GM21737 (cell line): ENCODE results near the gene COG5.

ENCODE experiments used
- ATAC-seq: cut with Tn5 transposase; IDR thresholded peaks from one replicate; pipeline ENCODE4 v1.9.1; 2021; ENCODE audit warnings: mild to moderate bottlenecking, moderate library complexity; ENCODE audit not compliant: unreplicated experiment

The COG5 gene

DNA sequence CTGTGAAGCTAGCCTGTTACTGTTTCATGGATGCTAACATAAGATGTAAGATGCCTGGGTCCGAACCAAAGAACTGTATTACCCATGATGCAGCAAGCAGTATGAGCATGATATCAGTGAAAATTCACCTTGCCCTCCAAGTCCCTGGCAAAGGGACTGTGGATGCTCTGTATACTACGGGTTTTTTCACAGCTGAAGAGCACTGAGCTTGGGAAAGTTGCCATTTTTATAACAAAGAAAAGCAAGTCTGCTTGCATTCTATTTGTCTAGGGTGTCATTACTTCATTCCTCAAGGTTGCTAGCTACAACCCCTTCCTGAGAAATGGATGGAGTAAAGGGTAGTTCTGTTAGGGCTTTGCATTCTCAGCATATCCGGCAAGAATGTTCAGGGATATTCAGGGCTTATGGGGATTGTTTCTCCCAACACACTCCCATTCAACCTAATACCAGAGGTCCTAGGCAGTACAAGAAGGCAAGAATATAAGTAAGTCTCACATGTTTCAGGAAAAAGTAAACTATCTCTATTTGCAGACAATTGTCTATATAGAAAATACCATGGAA lies 99.0 kb downstream of the COG5 start:
- no peak for ATAC-seq

DNA sequence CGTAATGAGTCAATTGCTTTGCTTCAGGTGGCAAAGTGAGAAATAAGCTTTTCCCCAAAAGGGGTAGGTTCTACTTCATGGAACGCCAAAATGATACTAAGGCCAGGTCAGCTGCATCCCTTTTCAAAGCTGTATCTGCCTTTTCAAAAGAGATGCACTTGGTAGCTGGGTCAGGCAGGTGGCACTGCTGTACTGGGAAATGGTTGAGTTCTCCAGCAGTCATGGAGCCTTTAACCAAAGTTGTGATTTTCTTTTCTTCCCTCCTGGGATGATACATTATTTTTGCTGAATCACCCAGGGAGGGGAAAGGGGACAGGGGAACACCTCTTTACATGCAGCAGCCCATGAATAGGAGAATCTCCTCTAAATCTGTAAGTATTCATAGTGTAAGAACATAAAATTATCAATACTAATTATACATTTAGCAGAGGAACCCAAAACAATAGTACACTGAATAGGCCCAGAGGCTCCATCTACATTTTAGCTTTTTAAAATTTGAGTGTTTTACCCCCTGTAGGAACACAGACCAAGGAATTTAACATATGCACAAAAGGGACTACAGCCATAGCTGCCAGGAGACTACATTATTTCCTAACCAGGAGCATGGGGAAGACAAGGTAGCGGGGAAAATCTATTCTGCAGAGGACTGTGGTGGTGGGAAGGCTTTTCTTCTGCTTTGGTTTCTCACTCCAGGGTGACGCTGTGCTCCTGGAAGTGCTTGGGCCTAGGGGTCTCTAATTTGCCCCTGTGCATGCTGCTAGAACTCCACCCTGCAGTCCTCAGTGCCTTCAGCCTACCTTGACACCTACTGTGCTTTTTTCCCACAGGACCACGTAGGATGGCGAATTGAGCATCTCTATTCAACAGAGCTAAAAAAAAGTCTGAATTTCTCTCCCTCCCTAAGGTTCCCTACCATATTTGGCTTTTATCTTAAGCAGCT lies 100.3 kb downstream of the COG5 start:
- ATAC-seq: no peak

- ATAC-seq: no peak
Observed at GRCh38 chr7:107461938-107462533, 101.7 kb downstream of the COG5 start.

DNA sequence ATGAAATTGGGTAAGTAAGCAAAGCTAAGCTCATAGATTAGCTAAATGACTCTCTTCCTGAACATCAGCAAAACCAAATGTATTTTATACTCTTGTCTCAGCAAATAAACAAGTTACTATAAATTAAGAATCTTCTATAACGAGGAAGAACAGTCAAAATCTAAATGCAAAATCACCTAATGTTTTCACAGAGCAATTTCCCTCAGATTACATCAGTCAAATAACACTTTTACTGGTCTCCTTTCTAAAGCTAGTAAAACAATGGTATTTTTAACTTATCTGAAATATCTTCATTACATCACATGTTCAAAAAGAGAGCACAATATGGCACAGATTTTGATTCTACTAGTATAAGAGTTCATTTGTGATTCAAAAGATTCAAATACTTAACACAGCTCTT lies 110.3 kb downstream of the COG5 start:
- ATAC-seq: no peak

DNA sequence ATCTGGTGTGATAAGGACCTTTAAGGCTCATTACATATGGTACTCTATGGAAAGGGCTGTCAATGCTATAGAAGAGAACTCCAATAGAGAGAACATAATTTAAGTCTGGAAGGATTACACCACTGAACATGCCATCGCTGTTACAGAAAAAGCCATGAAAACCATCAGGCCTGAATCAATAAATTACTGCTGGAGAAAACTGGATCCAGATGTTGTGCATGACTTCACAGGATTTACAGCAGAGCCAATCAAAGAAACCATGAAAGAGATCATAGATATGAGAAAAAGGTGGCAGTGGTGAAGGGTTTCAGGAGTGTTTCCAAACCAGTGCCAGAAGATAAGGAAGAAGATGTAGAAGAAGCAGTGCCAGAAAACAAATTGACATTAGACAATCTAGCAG lies 112.8 kb downstream of the COG5 start:
- ATAC-seq: no peak

- ATAC-seq: no peak
Observed at GRCh38 chr7:107446988-107447387, 116.7 kb downstream of the COG5 start.

GRCh38 chr7:107446531-107446930 lies 117.2 kb downstream of the COG5 start:
- ATAC-seq: no peak

DNA sequence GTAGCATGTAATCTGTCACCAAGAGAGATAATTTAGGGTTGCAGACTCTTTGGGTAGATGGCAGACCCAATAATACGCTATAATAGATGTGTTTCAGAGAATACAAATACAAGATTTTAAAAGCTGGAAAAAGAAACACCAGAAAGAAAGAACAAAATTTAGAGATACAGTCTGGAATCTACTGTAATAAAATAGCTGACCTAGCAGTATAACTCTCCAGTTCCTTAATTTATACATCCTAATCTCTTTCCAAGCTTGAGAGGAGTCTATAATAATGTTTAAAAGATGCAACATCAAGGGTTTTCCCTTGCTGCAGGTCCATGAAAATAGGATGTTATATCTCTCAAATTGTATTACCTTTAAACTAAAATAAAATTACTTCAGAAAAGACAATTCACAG lies 121.0 kb downstream of the COG5 start:
- no peak for ATAC-seq

DNA sequence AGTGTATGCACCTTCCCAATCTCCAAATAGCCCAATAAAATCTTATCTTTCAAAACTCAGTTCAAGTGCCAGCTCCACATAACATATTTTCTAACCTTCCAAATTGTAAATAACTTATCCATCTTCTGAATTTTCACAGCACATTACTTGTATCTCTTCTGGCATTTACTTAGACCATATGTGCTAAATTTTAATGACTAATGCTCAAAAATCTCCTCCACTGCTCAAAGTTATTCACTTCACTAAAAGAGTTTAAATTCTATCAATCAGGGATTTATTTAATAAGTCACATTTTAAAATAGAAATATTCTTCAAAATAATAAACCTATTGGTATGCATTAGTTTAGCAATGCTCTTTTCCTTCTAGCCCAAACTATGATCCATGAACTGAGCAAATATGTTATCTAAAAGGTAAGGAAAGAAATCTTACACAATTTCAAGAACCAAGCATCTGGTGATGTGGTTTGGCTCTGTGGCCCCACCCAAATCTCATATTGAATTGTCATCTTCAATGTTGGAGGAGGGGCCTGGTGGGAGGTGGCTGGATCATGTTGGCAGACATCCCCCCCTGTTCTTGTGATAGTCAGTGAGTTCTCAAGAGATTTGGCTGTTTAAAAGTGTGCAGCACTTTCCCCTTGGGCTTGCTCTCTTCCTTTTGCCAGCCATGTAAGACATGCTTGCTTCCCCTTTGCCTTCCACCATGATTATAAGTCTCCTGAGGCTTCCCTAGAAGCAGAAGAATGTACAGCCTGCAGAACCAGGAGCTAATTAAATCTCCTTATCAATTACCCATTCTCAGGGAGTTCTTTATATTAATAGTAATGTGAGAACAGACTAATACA lies 121.9 kb downstream of the COG5 start:
- ATAC-seq: no peak

DNA sequence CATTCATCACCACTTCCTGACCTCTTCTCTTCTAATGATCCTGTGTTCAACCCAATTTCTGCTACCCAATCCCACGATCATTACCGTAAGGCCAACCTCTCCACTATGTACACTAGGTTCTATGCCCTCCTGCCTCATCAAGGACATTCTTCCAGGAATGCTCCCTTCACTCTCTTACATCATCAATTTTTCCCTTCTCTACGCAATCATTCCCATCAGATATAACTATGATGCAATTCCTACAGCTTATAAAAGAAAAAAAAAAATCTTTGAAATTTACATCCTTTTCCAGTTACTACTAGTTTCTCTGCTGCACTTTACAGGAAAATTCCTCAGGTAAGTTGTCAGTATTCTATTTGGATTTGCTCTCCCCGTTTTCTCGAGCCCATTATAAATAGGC lies 124.7 kb downstream of the COG5 start:
- ATAC-seq: no peak

- ATAC-seq: no peak
Observed at GRCh38 chr7:107435749-107436148, 128.0 kb downstream of the COG5 start.

DNA sequence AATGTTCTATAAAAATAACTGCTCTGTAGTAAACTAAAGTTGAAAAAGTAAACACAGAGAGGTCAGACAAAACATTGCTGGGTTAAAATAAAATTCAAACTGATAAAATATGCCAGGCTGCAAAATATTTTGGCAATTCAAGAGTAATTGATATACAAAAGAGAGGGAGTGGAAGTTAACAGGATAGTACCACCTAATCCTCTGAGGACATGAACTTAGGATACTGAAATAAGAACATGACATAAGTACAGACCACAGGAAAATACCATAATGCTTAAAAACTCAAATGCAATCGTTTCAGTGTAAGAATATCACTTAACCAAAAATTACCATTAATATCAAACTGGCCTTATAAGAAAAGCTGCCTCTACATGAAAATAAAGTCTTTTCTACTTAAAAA lies 131.5 kb downstream of the COG5 start:
- ATAC-seq: no peak

GRCh38 chr7:107430057-107430456 lies 133.7 kb downstream of the COG5 start:
- no peak for ATAC-seq

DNA sequence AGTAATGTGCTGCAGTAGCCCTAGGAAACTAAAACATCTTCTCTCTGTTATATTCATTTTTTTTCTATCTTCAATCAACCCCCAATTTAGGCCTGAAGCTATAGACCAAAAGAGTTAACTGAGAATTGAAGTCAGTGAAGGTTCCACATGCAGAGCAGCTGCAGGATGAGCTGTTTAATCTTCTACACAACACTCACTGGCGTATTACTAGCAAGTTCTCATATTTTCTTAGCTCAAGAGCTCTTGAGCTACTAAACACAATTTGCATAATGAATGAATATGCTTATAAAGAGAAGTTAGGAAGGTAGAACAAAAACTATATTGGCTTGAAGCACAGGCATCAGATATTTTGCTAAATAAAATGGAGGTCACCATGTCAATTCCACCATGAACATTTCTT lies 135.1 kb downstream of the COG5 start:
- no peak for ATAC-seq

- no peak for ATAC-seq
Observed at GRCh38 chr7:107427462-107427861, 136.3 kb downstream of the COG5 start.

DNA sequence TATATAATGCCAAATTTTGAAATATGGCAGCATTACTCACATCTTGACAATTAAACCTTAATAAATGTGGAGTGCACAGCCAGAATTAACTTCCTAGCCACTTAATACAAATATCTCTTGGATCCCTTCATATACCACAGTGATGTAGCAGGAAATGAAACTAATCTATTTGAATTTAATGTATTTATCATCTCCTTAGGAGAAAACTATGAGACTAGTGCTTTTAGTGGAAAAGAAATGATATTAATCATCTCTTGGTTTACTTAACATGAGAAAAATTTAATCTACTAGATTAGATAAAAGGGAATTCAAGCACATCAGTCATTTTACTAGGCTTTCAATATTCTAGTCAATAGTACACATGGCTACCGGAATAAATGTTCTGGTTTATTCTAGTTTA lies 149.5 kb downstream of the COG5 start:
- ATAC-seq: no peak

DNA sequence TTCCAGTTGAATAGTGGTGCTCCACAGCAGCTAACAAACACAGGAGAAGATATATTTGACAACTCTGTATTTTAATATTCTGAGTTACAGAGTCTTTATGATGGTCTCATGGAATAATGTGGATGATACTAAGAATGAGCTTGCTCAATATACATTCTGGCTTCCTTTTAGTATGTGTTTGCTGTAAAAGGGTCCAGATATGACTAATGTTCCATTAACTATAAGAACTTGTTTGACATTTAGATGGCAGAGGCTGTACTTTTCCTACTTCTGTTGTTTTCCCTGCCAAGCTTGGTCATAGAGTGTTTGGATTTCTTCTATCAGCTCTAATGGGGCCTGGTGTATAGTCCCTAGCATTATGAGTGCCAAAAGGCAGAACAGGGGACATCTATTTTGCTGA lies 155.4 kb downstream of the COG5 start:
- ATAC-seq: no peak

DNA sequence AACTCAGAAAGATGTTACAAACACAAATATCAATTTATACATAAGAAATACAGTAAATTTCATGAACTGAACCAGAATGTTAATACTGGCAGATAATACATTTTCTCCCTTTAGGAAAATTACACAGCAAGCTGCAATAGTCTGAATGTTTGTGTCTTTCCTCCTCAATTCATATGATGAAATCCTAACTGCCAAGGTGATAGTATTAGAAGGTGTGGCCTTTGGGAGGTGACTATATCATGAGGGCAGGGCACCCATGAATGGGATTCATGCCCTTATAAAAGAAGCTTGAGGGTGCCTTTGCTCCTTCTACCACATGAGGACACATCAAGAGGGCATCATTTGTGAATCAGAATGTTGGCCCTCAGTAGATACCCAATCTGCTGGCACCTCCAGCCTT lies 158.2 kb downstream of the COG5 start:
- ATAC-seq: no peak

DNA sequence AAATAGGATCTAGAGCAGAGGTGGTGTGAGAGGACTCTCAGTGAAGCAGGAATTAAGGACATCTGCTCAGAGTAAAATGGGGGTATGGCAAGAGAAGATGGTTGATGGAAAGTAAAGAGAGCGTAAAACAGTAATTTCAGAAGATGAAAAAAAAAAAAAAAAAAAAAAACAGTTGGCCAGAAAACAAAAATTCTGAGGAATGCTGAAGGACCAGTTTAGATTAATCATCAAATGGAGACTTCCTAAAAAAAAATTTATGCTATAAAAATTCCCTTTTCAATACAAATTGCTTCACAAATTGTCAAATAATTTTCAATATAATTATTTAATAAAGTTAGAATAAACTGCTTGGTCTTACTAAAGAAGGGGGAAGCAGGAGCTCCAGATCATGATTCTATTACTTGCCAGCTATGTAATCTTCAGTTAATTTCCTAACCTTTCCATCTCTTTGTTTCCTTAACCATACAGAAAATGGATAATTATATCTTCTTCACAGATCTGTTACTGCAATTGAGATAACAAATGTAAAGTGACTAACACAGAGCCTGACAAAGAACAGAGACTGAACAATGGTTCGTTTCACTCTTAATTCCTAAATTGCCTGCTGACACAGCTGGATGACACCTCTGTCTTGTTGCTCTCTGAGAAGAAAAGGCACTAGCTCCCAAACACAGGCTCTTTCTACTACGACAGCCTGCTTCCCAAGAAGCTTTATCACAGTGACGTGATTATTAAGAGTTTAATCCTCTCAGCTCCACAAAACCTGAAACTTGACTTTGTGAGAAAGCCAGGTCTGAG lies 158.8 kb downstream of the COG5 start:
- no peak for ATAC-seq

GRCh38 chr7:107398161-107398560 lies 165.6 kb downstream of the COG5 start:
- no peak for ATAC-seq
